GM21529 (cell line): ENCODE data around the gene OGFOD2.

Experiments
- ATAC-seq: cut with Tn5 transposase; IDR thresholded peaks from one replicate; pipeline ENCODE4 v1.9.1; 2021; ENCODE audit not compliant: unreplicated experiment

OGFOD2 gene

GRCh38 chr12:122988036-122988435 lies 13.0 kb downstream of the OGFOD2 start:
- no peak for ATAC-seq

GRCh38 chr12:122988612-122989212 lies 13.7 kb downstream of the OGFOD2 start:
- no peak for ATAC-seq

- ATAC-seq = no peak
Measured at GRCh38 chr12:122989225-122989839, 14.3 kb downstream of the OGFOD2 start.

- ATAC-seq = no peak
Measured at GRCh38 chr12:122989874-122990419, 14.9 kb downstream of the OGFOD2 start.

- no peak for ATAC-seq
Measured at GRCh38 chr12:122990561-122990960, 15.5 kb downstream of the OGFOD2 start.

GRCh38 chr12:122990961-122991622 lies 16.0 kb downstream of the OGFOD2 start:
- ATAC-seq = no peak

GRCh38 chr12:122991623-122992275 lies 16.7 kb downstream of the OGFOD2 start:
- ATAC-seq = no peak

GRCh38 chr12:122992386-122992785 lies 17.3 kb downstream of the OGFOD2 start:
- no peak for ATAC-seq

GRCh38 chr12:122994140-122994675 lies 19.2 kb downstream of the OGFOD2 start:
- ATAC-seq = no peak

- ATAC-seq = no peak
Measured at GRCh38 chr12:122994781-122995502, 19.9 kb downstream of the OGFOD2 start.

GRCh38 chr12:122995503-122996187 lies 20.6 kb downstream of the OGFOD2 start:
- no peak for ATAC-seq

GRCh38 chr12:122996188-122996601 lies 21.2 kb downstream of the OGFOD2 start:
- ATAC-seq = no peak

GRCh38 chr12:122996621-122997342 lies 21.7 kb downstream of the OGFOD2 start:
- no peak for ATAC-seq

GRCh38 chr12:122997343-122998250 lies 22.6 kb downstream of the OGFOD2 start:
- ATAC-seq = no peak

- no peak for ATAC-seq
Measured at GRCh38 chr12:122998316-122998715, 23.3 kb downstream of the OGFOD2 start.

GRCh38 chr12:122999196-122999946 lies 24.3 kb downstream of the OGFOD2 start:
- no peak for ATAC-seq

- ATAC-seq = no peak
Measured at GRCh38 chr12:122999986-123000420, 25.0 kb downstream of the OGFOD2 start.

- no peak for ATAC-seq
Measured at GRCh38 chr12:123000578-123000977, 25.5 kb downstream of the OGFOD2 start.
